ENCODE data around the gene KIF18B. TPM values are rescaled to one million over a fixed set of nuclear protein-coding genes. Genes with fewer than 3 reads are reported as not detected.

KIF18B gene
- total RNA-seq, 6 experiments from 2014 or later, result 0.20 to 0.99 (median 0.35) TPM

- Histone ChIP-seq H3K36me3 (no peaks in the 10 kb centered on the region), H3K4me3 (no peak overlapping the region), H3K9me3 (no peaks in the 10 kb centered on the region), H3K4me1 (no peaks in the 10 kb centered on the region), H3K27me3 (no peaks in the 10 kb centered on the region), H3K27ac (no peak overlapping the region)
- intact Hi-C loops (cut with DNase I), result loop anchor here in 1 of 2 donors (2.0 to 10.0 kb wide), 2 partner anchors 101 to 205 kb away; no protein-coding TSS in a partner anchor
- DNase-seq, result peak in 2 of 3 donors; percentile 13 to 30
- 63% methylated on average over 2 of the region's 2 CpGs for WGBS (ENCODE audit: insufficient coverage, low coverage, low lambda C conversion rate, missing lambda C conversion rate)
- no peak for TF ChIP-seq POLR2A (IDR thresholded peaks at IDR 0.05)
- no peak for ATAC-seq
These were observed 28.2 kb downstream of the KIF18B start for GRCh38 chr17:44919411-44919810.

GRCh38 chr17:44918006-44918405, 29.6 kb downstream of the KIF18B start:
- TF ChIP-seq POLR2A (IDR thresholded peaks at IDR 0.05) (no peak), CTCF (IDR thresholded peaks at IDR 0.05) (no peak)
- ATAC-seq (no peak), DNase-seq (peak in 1 of 3 donors; percentile 7)
- Histone ChIP-seq H3K4me1 (no peaks in the 10 kb centered on the region), H3K36me3 (no peaks in the 10 kb centered on the region), H3K27ac (no peak overlapping the region), H3K4me3 (no peak overlapping the region), H3K27me3 (no peaks in the 10 kb centered on the region), H3K9me3 (no peaks in the 10 kb centered on the region)
- 80% methylated on average over 2 of the region's 2 CpGs for whole genome bisulfite sequencing (ENCODE audit: insufficient coverage, low coverage, low lambda C conversion rate, missing lambda C conversion rate)
- intact Hi-C loops (cut with DNase I), result loop anchor here in 1 of 2 donors (2.0 to 10.0 kb wide), 2 partner anchors 103 to 207 kb away; no protein-coding TSS in a partner anchor

- TF ChIP-seq CTCF (IDR thresholded peaks at IDR 0.05) (no peak), POLR2A (IDR thresholded peaks at IDR 0.05) (no peak)
- Histone ChIP-seq H3K36me3 (no peaks in the 10 kb centered on the region), H3K27me3 (no peaks in the 10 kb centered on the region), H3K4me1 (no peaks in the 10 kb centered on the region), H3K27ac (no peak overlapping the region), H3K4me3 (no peak overlapping the region), H3K9me3 (no peaks in the 10 kb centered on the region)
- ATAC-seq (no peak), DNase-seq (peak in 2 of 3 donors; percentile 23 to 24)
- 79% methylated on average over 6 of the region's 6 CpGs for whole genome bisulfite sequencing (ENCODE audit: insufficient coverage, low coverage, low lambda C conversion rate, missing lambda C conversion rate)
- intact Hi-C loops (cut with DNase I), result loop anchor here in 1 of 2 donors (10.0 kb wide), 1 partner anchor 207 kb away; no protein-coding TSS in a partner anchor
These were observed 30.1 kb downstream of the KIF18B start for GRCh38 chr17:44917456-44917855.

GRCh38 chr17:44916781-44917241, 30.8 kb downstream of the KIF18B start:
- TF ChIP-seq CTCF (IDR thresholded peaks at IDR 0.05), result no peak
- TF ChIP-seq POLR2A (IDR thresholded peaks at IDR 0.05), result no peak
- Histone ChIP-seq H3K9me3 (no peaks in the 10 kb centered on the region), H3K27me3 (no peaks in the 10 kb centered on the region), H3K4me3 (no peak overlapping the region), H3K4me1 (peaks cover 0 to 2% (median under 1%) of the 10 kb centered on the region in 4 donors), H3K27ac (no peak overlapping the region), H3K36me3 (no peaks in the 10 kb centered on the region)
- intact Hi-C loops (cut with DNase I), result loop anchor here in 1 of 2 donors (10.0 kb wide), 1 partner anchor 208 kb away; no protein-coding TSS in a partner anchor
- WGBS (ENCODE audit: insufficient coverage, low coverage, low lambda C conversion rate, missing lambda C conversion rate), result 73% methylated on average over 3 of the region's 10 CpGs
- peak; percentile 26 to 61 (median 55) for DNase-seq
- peak in 2 of 4 donors; percentile 27 to 39 for ATAC-seq

All from right lobe of liver (tissue), 6 donors.